ENCODE results near the gene PAPLN.

The PAPLN gene

GRCh38 chr14:73260574-73260973 lies 23.3 kb downstream of the PAPLN start:
- H3K36me3 ChIP-seq (ENCODE audit: control insufficient read depth in 1 of 2, insufficient read depth in 2 of 2, low read length in 2 of 2) = no peaks in the 10 kb centered on the region
- H3K4ac ChIP-seq (ENCODE audit: low read depth, low read length) = no peak overlapping the region
- H3K23ac ChIP-seq (ENCODE audit: low read length) = no peak overlapping the region
- no peak overlapping the region for H2BK5ac ChIP-seq (ENCODE audit: low read depth, low read length, poor library complexity)
- no peak overlapping the region for H3K4me3 ChIP-seq (ENCODE audit: low read depth, low read length)
- H3K79me2 ChIP-seq (ENCODE audit: control insufficient read depth, insufficient read depth, low read length, poor library complexity) = no peaks in the 10 kb centered on the region
- H3K4me2 ChIP-seq (ENCODE audit: low read length) = no peak overlapping the region
- H3K27ac ChIP-seq (ENCODE audit: low read depth, low read length) = no peak overlapping the region
- no CpG with 5 or more reads among the region's 11 CpGs for WGBS (ENCODE audit: extremely low coverage, insufficient coverage, insufficient read length)
- H3K9me3 ChIP-seq (ENCODE audit: insufficient read depth, low read depth, low read length) = no peaks in the 10 kb centered on the region
- H3K27me3 ChIP-seq (ENCODE audit: insufficient read depth, low read length) = no peaks in the 10 kb centered on the region
- no peak overlapping the region for H3K18ac ChIP-seq (ENCODE audit: low read length)
- no peak overlapping the region for H3K9ac ChIP-seq (ENCODE audit: low read length)
- H2AFZ ChIP-seq (ENCODE audit: insufficient read depth, low read length, poor library complexity) = no peak overlapping the region
- no peak overlapping the region for H4K8ac ChIP-seq (ENCODE audit: low read depth, low read length)
- no peak overlapping the region for H4K12ac ChIP-seq (ENCODE audit: low read depth, low read length)
- no peak overlapping the region for H2BK12ac ChIP-seq (ENCODE audit: low read length)
- H3K79me1 ChIP-seq (ENCODE audit: low read length) = no peaks in the 10 kb centered on the region
- H2AK5ac ChIP-seq (ENCODE audit: low read length) = no peak overlapping the region
- H3K4me1 ChIP-seq (ENCODE audit: control insufficient read depth in 1 of 2, insufficient read depth in 2 of 2, low read length in 2 of 2) = no peaks in the 10 kb centered on the region
- H2BK120ac ChIP-seq (ENCODE audit: insufficient read depth, low read length, poor library complexity) = no peak overlapping the region
- no peak overlapping the region for H3K14ac ChIP-seq (ENCODE audit: low read length)
- H4K91ac ChIP-seq (ENCODE audit: low read depth, low read length) = no peak overlapping the region
- no peak for DNase-seq

GRCh38 chr14:73261075-73261474 lies 23.8 kb downstream of the PAPLN start:
- no CpG with 5 or more reads among the region's 6 CpGs for WGBS (ENCODE audit: extremely low coverage, insufficient coverage, insufficient read length)
- H2AK5ac ChIP-seq (ENCODE audit: low read length) = no peak overlapping the region

GRCh38 chr14:73261520-73262426 lies 24.5 kb downstream of the PAPLN start:
- WGBS (ENCODE audit: extremely low coverage, insufficient coverage, insufficient read length) = no CpG with 5 or more reads among the region's 15 CpGs
- Histone ChIP-seq H3K4me1 (ENCODE audit: control insufficient read depth in 1 of 2, insufficient read depth in 2 of 2, low read length in 2 of 2) (no peaks in the 10 kb centered on the region), H3K4ac (ENCODE audit: low read depth, low read length) (no peak overlapping the region), H4K91ac (ENCODE audit: low read depth, low read length) (no peak overlapping the region), H3K9me3 (ENCODE audit: insufficient read depth, low read depth, low read length) (no peaks in the 10 kb centered on the region), H3K4me2 (ENCODE audit: low read length) (no peak overlapping the region), H3K79me2 (ENCODE audit: control insufficient read depth, insufficient read depth, low read length, poor library complexity) (no peaks in the 10 kb centered on the region), H3K9ac (ENCODE audit: low read length) (no peak overlapping the region), H3K27me3 (ENCODE audit: insufficient read depth, low read length) (no peaks in the 10 kb centered on the region), H2BK120ac (ENCODE audit: insufficient read depth, low read length, poor library complexity) (no peak overlapping the region), H2AFZ (ENCODE audit: insufficient read depth, low read length, poor library complexity) (no peak overlapping the region), H3K79me1 (ENCODE audit: low read length) (no peaks in the 10 kb centered on the region), H2BK12ac (ENCODE audit: low read length) (no peak overlapping the region), H4K12ac (ENCODE audit: low read depth, low read length) (no peak overlapping the region), H4K8ac (ENCODE audit: low read depth, low read length) (no peak overlapping the region), H3K14ac (ENCODE audit: low read length) (no peak overlapping the region), H2AK5ac (ENCODE audit: low read length) (no peak overlapping the region), H3K4me3 (ENCODE audit: low read depth, low read length) (no peak overlapping the region), H3K36me3 (ENCODE audit: control insufficient read depth in 1 of 2, insufficient read depth in 2 of 2, low read length in 2 of 2) (no peaks in the 10 kb centered on the region), H3K18ac (ENCODE audit: low read length) (no peak overlapping the region), H2BK5ac (ENCODE audit: low read depth, low read length, poor library complexity) (no peak overlapping the region), H3K23ac (ENCODE audit: low read length) (no peak overlapping the region), H3K27ac (ENCODE audit: low read depth, low read length) (no peak overlapping the region)
- DNase-seq = no peak

More at GRCh38 chr14:73261075-73261474, 23.8 kb downstream of the PAPLN start:
- Histone ChIP-seq H2AFZ (ENCODE audit: insufficient read depth, low read length, poor library complexity) (no peak overlapping the region), H3K4me1 (ENCODE audit: control insufficient read depth in 1 of 2, insufficient read depth in 2 of 2, low read length in 2 of 2) (no peaks in the 10 kb centered on the region), H3K27ac (ENCODE audit: low read depth, low read length) (no peak overlapping the region), H2BK5ac (ENCODE audit: low read depth, low read length, poor library complexity) (no peak overlapping the region), H4K12ac (ENCODE audit: low read depth, low read length) (no peak overlapping the region), H3K4me2 (ENCODE audit: low read length) (no peak overlapping the region), H4K8ac (ENCODE audit: low read depth, low read length) (no peak overlapping the region), H3K23ac (ENCODE audit: low read length) (no peak overlapping the region), H3K9me3 (ENCODE audit: insufficient read depth, low read depth, low read length) (no peaks in the 10 kb centered on the region), H3K36me3 (ENCODE audit: control insufficient read depth in 1 of 2, insufficient read depth in 2 of 2, low read length in 2 of 2) (no peaks in the 10 kb centered on the region), H4K91ac (ENCODE audit: low read depth, low read length) (no peak overlapping the region), H3K79me1 (ENCODE audit: low read length) (no peaks in the 10 kb centered on the region), H3K18ac (ENCODE audit: low read length) (no peak overlapping the region), H2BK120ac (ENCODE audit: insufficient read depth, low read length, poor library complexity) (no peak overlapping the region), H2BK12ac (ENCODE audit: low read length) (no peak overlapping the region), H3K9ac (ENCODE audit: low read length) (no peak overlapping the region), H3K79me2 (ENCODE audit: control insufficient read depth, insufficient read depth, low read length, poor library complexity) (no peaks in the 10 kb centered on the region), H3K27me3 (ENCODE audit: insufficient read depth, low read length) (no peaks in the 10 kb centered on the region), H3K4ac (ENCODE audit: low read depth, low read length) (no peak overlapping the region), H3K4me3 (ENCODE audit: low read depth, low read length) (no peak overlapping the region), H3K14ac (ENCODE audit: low read length) (no peak overlapping the region)
- DNase-seq = no peak

- H3K23ac ChIP-seq (ENCODE audit: low read length) = no peak overlapping the region
- no peak overlapping the region for H4K91ac ChIP-seq (ENCODE audit: low read depth, low read length)
- H3K79me1 ChIP-seq (ENCODE audit: low read length) = no peaks in the 10 kb centered on the region
- no peak overlapping the region for H2AK5ac ChIP-seq (ENCODE audit: low read length)
- H3K4ac ChIP-seq (ENCODE audit: low read depth, low read length) = no peak overlapping the region
- no peaks in the 10 kb centered on the region for H3K9me3 ChIP-seq (ENCODE audit: insufficient read depth, low read depth, low read length)
- H3K79me2 ChIP-seq (ENCODE audit: control insufficient read depth, insufficient read depth, low read length, poor library complexity) = no peaks in the 10 kb centered on the region
- H3K14ac ChIP-seq (ENCODE audit: low read length) = no peak overlapping the region
- no peaks in the 10 kb centered on the region for H3K36me3 ChIP-seq (ENCODE audit: control insufficient read depth in 1 of 2, insufficient read depth in 2 of 2, low read length in 2 of 2)
- no peak overlapping the region for H3K18ac ChIP-seq (ENCODE audit: low read length)
- H3K9ac ChIP-seq (ENCODE audit: low read length) = no peak overlapping the region
- no CpG with 5 or more reads among the region's 20 CpGs for WGBS (ENCODE audit: extremely low coverage, insufficient coverage, insufficient read length)
- H3K27me3 ChIP-seq (ENCODE audit: insufficient read depth, low read length) = no peaks in the 10 kb centered on the region
- no peak overlapping the region for H2BK5ac ChIP-seq (ENCODE audit: low read depth, low read length, poor library complexity)
- no peak overlapping the region for H2BK120ac ChIP-seq (ENCODE audit: insufficient read depth, low read length, poor library complexity)
- no peak overlapping the region for H4K12ac ChIP-seq (ENCODE audit: low read depth, low read length)
- no peak overlapping the region for H3K4me3 ChIP-seq (ENCODE audit: low read depth, low read length)
- H3K4me1 ChIP-seq (ENCODE audit: control insufficient read depth in 1 of 2, insufficient read depth in 2 of 2, low read length in 2 of 2) = no peaks in the 10 kb centered on the region
- no peak overlapping the region for H2BK12ac ChIP-seq (ENCODE audit: low read length)
- no peak overlapping the region for H3K27ac ChIP-seq (ENCODE audit: low read depth, low read length)
- no peak for DNase-seq
- no peak overlapping the region for H4K8ac ChIP-seq (ENCODE audit: low read depth, low read length)
- no peak overlapping the region for H3K4me2 ChIP-seq (ENCODE audit: low read length)
- H2AFZ ChIP-seq (ENCODE audit: insufficient read depth, low read length, poor library complexity) = no peak overlapping the region
Measured at GRCh38 chr14:73262427-73263183, 25.3 kb downstream of the PAPLN start.

Data from trophoblast cell (in vitro differentiated cells and primary cell).